ENCODE data around the gene TMPRSS2. TPM values are rescaled to one million over a fixed set of nuclear protein-coding genes. Genes with fewer than 3 reads are reported as not detected.

TMPRSS2 gene
- total RNA-seq, 1 donor from 2014 or later = 0.12 TPM

- no peak for DNase-seq (ENCODE audit: low spot score)
- no peak overlapping the region for H3K4me3 Mint-ChIP-seq (ENCODE audit: unreplicated experiment)
- H3K4me1 Mint-ChIP-seq (ENCODE audit: low read depth) = no peaks in the 10 kb centered on the region
- H3K27ac Mint-ChIP-seq (ENCODE audit: unreplicated experiment) = no peak overlapping the region
- no peaks in the 10 kb centered on the region for H3K9me3 Mint-ChIP-seq (ENCODE audit: low read depth)
- no peaks in the 10 kb centered on the region for H3K36me3 Mint-ChIP-seq (ENCODE audit: low read depth)
- H3K27me3 Mint-ChIP-seq (ENCODE audit: low read depth) = peaks cover 27% of the 10 kb centered on the region
- no peak for TF ChIP-seq CTCF (IDR thresholded peaks at IDR 0.05)
Measured at GRCh38 chr21:41530366-41530765, 22.4 kb upstream of the TMPRSS2 start.

- no peak for TF ChIP-seq CTCF (IDR thresholded peaks at IDR 0.05)
- Mint-ChIP-seq H3K4me3 (ENCODE audit: unreplicated experiment) (no peak overlapping the region), H3K4me1 (ENCODE audit: low read depth) (no peaks in the 10 kb centered on the region), H3K9me3 (ENCODE audit: low read depth) (no peaks in the 10 kb centered on the region), H3K27ac (ENCODE audit: unreplicated experiment) (no peak overlapping the region), H3K36me3 (ENCODE audit: low read depth) (no peaks in the 10 kb centered on the region), H3K27me3 (ENCODE audit: low read depth) (peaks cover 27% of the 10 kb centered on the region)
- no peak for DNase-seq (ENCODE audit: low spot score)
Measured at GRCh38 chr21:41529769-41530168, 21.8 kb upstream of the TMPRSS2 start.

GRCh38 chr21:41526478-41527087 lies 18.6 kb upstream of the TMPRSS2 start:
- DNase-seq (ENCODE audit: low spot score) = no peak
- no peak overlapping the region for H3K4me3 Mint-ChIP-seq (ENCODE audit: unreplicated experiment)
- peaks cover 30% of the 10 kb centered on the region for H3K27me3 Mint-ChIP-seq (ENCODE audit: low read depth)
- TF ChIP-seq CTCF (IDR thresholded peaks at IDR 0.05) = no peak
- H3K9me3 Mint-ChIP-seq (ENCODE audit: low read depth) = no peaks in the 10 kb centered on the region
- H3K36me3 Mint-ChIP-seq (ENCODE audit: low read depth) = no peaks in the 10 kb centered on the region
- H3K27ac Mint-ChIP-seq (ENCODE audit: unreplicated experiment) = no peak overlapping the region
- no peaks in the 10 kb centered on the region for H3K4me1 Mint-ChIP-seq (ENCODE audit: low read depth)

- no peaks in the 10 kb centered on the region for H3K9me3 Mint-ChIP-seq (ENCODE audit: low read depth)
- no peak overlapping the region for H3K27ac Mint-ChIP-seq (ENCODE audit: unreplicated experiment)
- DNase-seq (ENCODE audit: low spot score) = no peak
- H3K4me3 Mint-ChIP-seq (ENCODE audit: unreplicated experiment) = no peak overlapping the region
- TF ChIP-seq CTCF (IDR thresholded peaks at IDR 0.05) = no peak
- peaks cover 21% of the 10 kb centered on the region for H3K27me3 Mint-ChIP-seq (ENCODE audit: low read depth)
- H3K36me3 Mint-ChIP-seq (ENCODE audit: low read depth) = no peaks in the 10 kb centered on the region
- no peaks in the 10 kb centered on the region for H3K4me1 Mint-ChIP-seq (ENCODE audit: low read depth)
Measured at GRCh38 chr21:41523175-41523574, 15.2 kb upstream of the TMPRSS2 start.

- TF ChIP-seq CTCF (IDR thresholded peaks at IDR 0.05) = no peak
- DNase-seq (ENCODE audit: low spot score) = no peak
- no peak overlapping the region for H3K27ac Mint-ChIP-seq (ENCODE audit: unreplicated experiment)
- H3K36me3 Mint-ChIP-seq (ENCODE audit: low read depth) = no peaks in the 10 kb centered on the region
- H3K9me3 Mint-ChIP-seq (ENCODE audit: low read depth) = peaks cover 3% of the 10 kb centered on the region
- peaks cover 11% of the 10 kb centered on the region for H3K27me3 Mint-ChIP-seq (ENCODE audit: low read depth)
- no peaks in the 10 kb centered on the region for H3K4me1 Mint-ChIP-seq (ENCODE audit: low read depth)
- H3K4me3 Mint-ChIP-seq (ENCODE audit: unreplicated experiment) = no peak overlapping the region
Measured at GRCh38 chr21:41521489-41522027, 13.6 kb upstream of the TMPRSS2 start.
